Measurements from ENCODE around the gene LRPPRC. TPM values are rescaled to one million over a fixed set of nuclear protein-coding genes. Genes with fewer than 3 reads are reported as not detected.

Gene LRPPRC
- total and polyA plus RNA-seq, 9 of the 15 experiments (the other 6 are each of a cell fraction or from before 2014, with no cell fraction given), result 41.5 to 214 (median 138) TPM

DNA sequence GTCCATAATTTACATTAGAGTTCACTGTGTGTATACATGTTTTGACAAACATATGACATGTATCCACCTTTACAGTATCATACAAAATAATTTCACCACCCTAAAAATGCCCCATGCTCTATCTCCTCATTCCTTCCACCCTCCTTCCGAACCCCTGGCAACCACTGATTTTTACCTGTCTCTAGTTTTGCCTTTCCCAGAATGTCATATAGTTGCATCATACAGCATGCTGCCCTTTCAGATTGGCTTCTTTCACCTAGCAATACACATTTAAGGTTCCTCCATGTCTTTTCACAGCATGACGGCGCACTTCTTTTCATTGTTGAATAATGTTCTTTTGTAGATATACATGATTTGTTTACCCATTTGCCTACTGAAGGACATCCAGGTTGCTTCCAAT lies 10.4 kb downstream of the LRPPRC start (continued):
- TF ChIP-seq, protein P1, sequence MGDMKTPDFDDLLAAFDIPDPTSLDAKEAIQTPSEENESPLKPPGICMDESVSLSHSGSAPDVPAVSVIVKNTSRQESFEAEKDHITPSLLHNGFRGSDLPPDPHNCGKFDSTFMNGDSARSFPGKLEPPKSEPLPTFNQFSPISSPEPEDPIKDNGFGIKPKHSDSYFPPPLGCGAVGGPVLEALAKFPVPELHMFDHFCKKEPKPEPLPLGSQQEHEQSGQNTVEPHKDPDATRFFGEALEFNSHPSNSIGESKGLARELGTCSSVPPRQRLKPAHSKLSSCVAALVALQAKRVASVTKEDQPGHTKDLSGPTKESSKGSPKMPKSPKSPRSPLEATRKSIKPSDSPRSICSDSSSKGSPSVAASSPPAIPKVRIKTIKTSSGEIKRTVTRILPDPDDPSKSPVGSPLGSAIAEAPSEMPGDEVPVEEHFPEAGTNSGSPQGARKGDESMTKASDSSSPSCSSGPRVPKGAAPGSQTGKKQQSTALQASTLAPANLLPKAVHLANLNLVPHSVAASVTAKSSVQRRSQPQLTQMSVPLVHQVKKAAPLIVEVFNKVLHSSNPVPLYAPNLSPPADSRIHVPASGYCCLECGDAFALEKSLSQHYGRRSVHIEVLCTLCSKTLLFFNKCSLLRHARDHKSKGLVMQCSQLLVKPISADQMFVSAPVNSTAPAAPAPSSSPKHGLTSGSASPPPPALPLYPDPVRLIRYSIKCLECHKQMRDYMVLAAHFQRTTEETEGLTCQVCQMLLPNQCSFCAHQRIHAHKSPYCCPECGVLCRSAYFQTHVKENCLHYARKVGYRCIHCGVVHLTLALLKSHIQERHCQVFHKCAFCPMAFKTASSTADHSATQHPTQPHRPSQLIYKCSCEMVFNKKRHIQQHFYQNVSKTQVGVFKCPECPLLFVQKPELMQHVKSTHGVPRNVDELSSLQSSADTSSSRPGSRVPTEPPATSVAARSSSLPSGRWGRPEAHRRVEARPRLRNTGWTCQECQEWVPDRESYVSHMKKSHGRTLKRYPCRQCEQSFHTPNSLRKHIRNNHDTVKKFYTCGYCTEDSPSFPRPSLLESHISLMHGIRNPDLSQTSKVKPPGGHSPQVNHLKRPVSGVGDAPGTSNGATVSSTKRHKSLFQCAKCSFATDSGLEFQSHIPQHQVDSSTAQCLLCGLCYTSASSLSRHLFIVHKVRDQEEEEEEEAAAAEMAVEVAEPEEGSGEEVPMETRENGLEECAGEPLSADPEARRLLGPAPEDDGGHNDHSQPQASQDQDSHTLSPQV (IDR thresholded peaks at IDR 0.05), result peak; percentile 69; the same call in 1 of the 2 replicates
- no peak for TF ChIP-seq ZNF408 (CRISPR knock-in tag; IDR thresholded peaks at IDR 0.05; ENCODE audit: low read depth)
- peak; percentile 65 for TF ChIP-seq ZNF766 (CRISPR knock-in tag; conservative IDR thresholded peaks at IDR 0.05)
- no peak for TF ChIP-seq TAF15 (IDR thresholded peaks at IDR 0.05; ENCODE audit: low read depth, low read length)
- TF ChIP-seq ZNF282 (CRISPR knock-in tag; IDR thresholded peaks at IDR 0.05), result no peak
- TF ChIP-seq, protein P2, sequence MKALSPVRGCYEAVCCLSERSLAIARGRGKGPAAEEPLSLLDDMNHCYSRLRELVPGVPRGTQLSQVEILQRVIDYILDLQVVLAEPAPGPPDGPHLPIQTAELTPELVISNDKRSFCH (CRISPR knock-in tag; IDR thresholded peaks at IDR 0.05), result no peak
- TF ChIP-seq, protein P2 (tag; IDR thresholded peaks at IDR 0.05), result 0 out of 2 replicates have a peak, but pooled peaks have one; percentile 40
- TF ChIP-seq, protein P3, sequence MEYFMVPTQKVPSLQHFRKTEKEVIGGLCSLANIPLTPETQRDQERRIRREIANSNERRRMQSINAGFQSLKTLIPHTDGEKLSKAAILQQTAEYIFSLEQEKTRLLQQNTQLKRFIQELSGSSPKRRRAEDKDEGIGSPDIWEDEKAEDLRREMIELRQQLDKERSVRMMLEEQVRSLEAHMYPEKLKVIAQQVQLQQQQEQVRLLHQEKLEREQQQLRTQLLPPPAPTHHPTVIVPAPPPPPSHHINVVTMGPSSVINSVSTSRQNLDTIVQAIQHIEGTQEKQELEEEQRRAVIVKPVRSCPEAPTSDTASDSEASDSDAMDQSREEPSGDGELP (CRISPR knock-in tag; IDR thresholded peaks at IDR 0.05; ENCODE audit: borderline replicate concordance), result no peak
- peak; percentile 57 for TF ChIP-seq SUPT5H (IDR thresholded peaks at IDR 0.05)
- no peak for TF ChIP-seq SLC30A9 (CRISPR knock-in tag; IDR thresholded peaks at IDR 0.05)
- no peak for TF ChIP-seq ZFP36 (IDR thresholded peaks at IDR 0.05; ENCODE audit: low read depth, low read length, partially characterized antibody)
- TF ChIP-seq, protein P4, sequence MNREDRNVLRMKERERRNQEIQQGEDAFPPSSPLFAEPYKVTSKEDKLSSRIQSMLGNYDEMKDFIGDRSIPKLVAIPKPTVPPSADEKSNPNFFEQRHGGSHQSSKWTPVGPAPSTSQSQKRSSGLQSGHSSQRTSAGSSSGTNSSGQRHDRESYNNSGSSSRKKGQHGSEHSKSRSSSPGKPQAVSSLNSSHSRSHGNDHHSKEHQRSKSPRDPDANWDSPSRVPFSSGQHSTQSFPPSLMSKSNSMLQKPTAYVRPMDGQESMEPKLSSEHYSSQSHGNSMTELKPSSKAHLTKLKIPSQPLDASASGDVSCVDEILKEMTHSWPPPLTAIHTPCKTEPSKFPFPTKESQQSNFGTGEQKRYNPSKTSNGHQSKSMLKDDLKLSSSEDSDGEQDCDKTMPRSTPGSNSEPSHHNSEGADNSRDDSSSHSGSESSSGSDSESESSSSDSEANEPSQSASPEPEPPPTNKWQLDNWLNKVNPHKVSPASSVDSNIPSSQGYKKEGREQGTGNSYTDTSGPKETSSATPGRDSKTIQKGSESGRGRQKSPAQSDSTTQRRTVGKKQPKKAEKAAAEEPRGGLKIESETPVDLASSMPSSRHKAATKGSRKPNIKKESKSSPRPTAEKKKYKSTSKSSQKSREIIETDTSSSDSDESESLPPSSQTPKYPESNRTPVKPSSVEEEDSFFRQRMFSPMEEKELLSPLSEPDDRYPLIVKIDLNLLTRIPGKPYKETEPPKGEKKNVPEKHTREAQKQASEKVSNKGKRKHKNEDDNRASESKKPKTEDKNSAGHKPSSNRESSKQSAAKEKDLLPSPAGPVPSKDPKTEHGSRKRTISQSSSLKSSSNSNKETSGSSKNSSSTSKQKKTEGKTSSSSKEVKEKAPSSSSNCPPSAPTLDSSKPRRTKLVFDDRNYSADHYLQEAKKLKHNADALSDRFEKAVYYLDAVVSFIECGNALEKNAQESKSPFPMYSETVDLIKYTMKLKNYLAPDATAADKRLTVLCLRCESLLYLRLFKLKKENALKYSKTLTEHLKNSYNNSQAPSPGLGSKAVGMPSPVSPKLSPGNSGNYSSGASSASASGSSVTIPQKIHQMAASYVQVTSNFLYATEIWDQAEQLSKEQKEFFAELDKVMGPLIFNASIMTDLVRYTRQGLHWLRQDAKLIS (CRISPR knock-in tag; IDR thresholded peaks at IDR 0.05), result no peak
- TF ChIP-seq, protein P5, sequence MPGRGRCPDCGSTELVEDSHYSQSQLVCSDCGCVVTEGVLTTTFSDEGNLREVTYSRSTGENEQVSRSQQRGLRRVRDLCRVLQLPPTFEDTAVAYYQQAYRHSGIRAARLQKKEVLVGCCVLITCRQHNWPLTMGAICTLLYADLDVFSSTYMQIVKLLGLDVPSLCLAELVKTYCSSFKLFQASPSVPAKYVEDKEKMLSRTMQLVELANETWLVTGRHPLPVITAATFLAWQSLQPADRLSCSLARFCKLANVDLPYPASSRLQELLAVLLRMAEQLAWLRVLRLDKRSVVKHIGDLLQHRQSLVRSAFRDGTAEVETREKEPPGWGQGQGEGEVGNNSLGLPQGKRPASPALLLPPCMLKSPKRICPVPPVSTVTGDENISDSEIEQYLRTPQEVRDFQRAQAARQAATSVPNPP (IDR thresholded peaks at IDR 0.05; ENCODE audit: borderline replicate concordance, insufficient read depth, insufficient read length), result no peak
- TF ChIP-seq POLR2G (IDR thresholded peaks at IDR 0.05; ENCODE audit: low read depth, low read length), result no peak
- no peak for TF ChIP-seq NCOA4 (IDR thresholded peaks at IDR 0.05; ENCODE audit: partially characterized antibody)
- TF ChIP-seq, protein P6, sequence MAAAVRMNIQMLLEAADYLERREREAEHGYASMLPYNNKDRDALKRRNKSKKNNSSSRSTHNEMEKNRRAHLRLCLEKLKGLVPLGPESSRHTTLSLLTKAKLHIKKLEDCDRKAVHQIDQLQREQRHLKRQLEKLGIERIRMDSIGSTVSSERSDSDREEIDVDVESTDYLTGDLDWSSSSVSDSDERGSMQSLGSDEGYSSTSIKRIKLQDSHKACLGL (CRISPR knock-in tag; IDR thresholded peaks at IDR 0.05; ENCODE audit: borderline replicate concordance, poor library complexity, severe bottlenecking), result no peak
- no peak for TF ChIP-seq ZNF57 (CRISPR knock-in tag; IDR thresholded peaks at IDR 0.05)

All from K562 (cell line).